H1 (cell line): Measurements from ENCODE around the gene DSCAM. TPM values are rescaled to one million over a fixed set of nuclear protein-coding genes. Genes with fewer than 3 reads are reported as not detected.

Source experiments
- KDM5A ChIP-seq: fragments of 200-600 bp; IDR thresholded peaks from 2 replicates; pipeline ENCODE4 v1.7.1; 2012; ENCODE audit warnings: mild to moderate bottlenecking, low read length, inconsistent platforms, mixed read lengths
- polyA plus RNA-seq, 7 experiments: library from polyadenylated mRNA; depleted of rRNA in 3 of 7; stranded (reverse) in 5 of 7; unstranded in 2 of 7; fragments of >200 nt in 5 of 7; fragments of 200-250 nt in 2 of 7; gene quantifications; 1 replicate in 5 of 7; 2 replicates in 1 of 7; 4 replicates in 1 of 7; pipeline versions ENCODE4 v1.2.1 to v1.2.3, GENCODE V29; 2011 to 2013; ENCODE audit warnings: missing spikeins in 2 of 7, mixed read lengths in 2 of 7
- total RNA-seq: library from RNA; stranded (reverse); fragmentation: NEBNext Ultra II Directional; extraction: Animal tissue kit (Norgen Biotek cat#: 25700); gene quantifications from 2 replicates; pipeline ENCODE4 v1.2.1, GENCODE V29; 2021

Gene DSCAM
- total and polyA plus RNA-seq, 2 of the 8 experiments (the other 6 are each of a cell fraction or from before 2014, with no cell fraction given), result 0.02 to 0.15 TPM

GRCh38 chr21:40618191-40618973 lies 228.6 kb downstream of the DSCAM start (continued):
- no peak for TF ChIP-seq KDM5A
